Measurements from ENCODE around the gene ZNF841.
A peak's percentile ranks its signal among the peaks of the same experiment; 100 is the strongest.

ZNF841 gene

DNA sequence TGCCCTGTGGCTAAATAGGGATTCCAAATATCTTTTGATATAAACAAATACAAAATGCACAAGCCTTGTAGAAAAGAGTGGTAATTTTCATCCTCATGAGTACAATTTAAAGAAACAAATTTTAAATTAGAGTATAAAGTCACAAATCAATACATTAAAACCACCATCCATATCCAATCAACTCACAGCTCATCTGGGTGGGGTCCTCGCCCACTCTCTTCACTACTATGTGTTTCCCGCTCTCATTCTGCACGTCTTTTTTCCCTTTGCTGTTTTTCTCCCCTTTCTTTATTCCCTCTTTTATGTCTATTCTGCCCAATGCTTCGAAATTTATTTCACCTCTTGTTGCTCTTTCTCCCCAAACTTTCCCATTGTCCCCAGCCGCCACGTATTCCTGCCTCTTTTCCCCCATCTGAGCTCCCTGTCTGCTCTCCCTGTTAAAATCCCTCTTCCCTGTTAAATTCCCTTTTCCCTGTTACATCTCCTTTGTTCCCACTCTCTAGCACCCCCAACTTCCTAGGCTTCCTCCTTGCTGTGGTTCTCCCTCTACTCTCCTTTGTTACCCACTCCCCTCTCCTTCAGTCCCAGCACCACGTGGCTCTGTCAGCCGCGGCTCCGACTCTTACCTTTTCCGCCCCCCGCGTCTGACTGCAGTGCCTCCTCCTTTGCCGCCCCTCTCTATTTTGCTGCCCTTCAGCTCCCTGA lies 42.9 kb upstream of the ZNF841 start:
- TF ChIP-seq, protein P1, sequence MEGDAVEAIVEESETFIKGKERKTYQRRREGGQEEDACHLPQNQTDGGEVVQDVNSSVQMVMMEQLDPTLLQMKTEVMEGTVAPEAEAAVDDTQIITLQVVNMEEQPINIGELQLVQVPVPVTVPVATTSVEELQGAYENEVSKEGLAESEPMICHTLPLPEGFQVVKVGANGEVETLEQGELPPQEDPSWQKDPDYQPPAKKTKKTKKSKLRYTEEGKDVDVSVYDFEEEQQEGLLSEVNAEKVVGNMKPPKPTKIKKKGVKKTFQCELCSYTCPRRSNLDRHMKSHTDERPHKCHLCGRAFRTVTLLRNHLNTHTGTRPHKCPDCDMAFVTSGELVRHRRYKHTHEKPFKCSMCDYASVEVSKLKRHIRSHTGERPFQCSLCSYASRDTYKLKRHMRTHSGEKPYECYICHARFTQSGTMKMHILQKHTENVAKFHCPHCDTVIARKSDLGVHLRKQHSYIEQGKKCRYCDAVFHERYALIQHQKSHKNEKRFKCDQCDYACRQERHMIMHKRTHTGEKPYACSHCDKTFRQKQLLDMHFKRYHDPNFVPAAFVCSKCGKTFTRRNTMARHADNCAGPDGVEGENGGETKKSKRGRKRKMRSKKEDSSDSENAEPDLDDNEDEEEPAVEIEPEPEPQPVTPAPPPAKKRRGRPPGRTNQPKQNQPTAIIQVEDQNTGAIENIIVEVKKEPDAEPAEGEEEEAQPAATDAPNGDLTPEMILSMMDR (IDR thresholded peaks at IDR 0.05; ENCODE audit: insufficient read depth, low read depth, low read length, missing control alignments): no peak
- peak overlapping the region; percentile 97 for H3K4me3 ChIP-seq (ENCODE audit: low read depth, low read length)
- DNase-seq (ENCODE audit: low read depth): peak; percentile 47

GRCh38 chr19:52120286-52120685 lies 24.7 kb upstream of the ZNF841 start:
- TF ChIP-seq, protein P1 (IDR thresholded peaks at IDR 0.05; ENCODE audit: insufficient read depth, low read depth, low read length, missing control alignments): no peak
- no peak overlapping the region for H3K4me3 ChIP-seq (ENCODE audit: low read depth, low read length)
- no peak for DNase-seq (ENCODE audit: low read depth)

GRCh38 chr19:52115526-52116053 lies 20.0 kb upstream of the ZNF841 start:
- TF ChIP-seq, protein P1 (IDR thresholded peaks at IDR 0.05; ENCODE audit: insufficient read depth, low read depth, low read length, missing control alignments): no peak
- no peak overlapping the region for H3K4me3 ChIP-seq (ENCODE audit: low read depth, low read length)
- DNase-seq (ENCODE audit: low read depth): no peak

- H3K4me3 ChIP-seq (ENCODE audit: low read depth, low read length): no peak overlapping the region
- DNase-seq (ENCODE audit: low read depth): no peak
- TF ChIP-seq, protein P1 (IDR thresholded peaks at IDR 0.05; ENCODE audit: insufficient read depth, low read depth, low read length, missing control alignments): no peak
Observed at GRCh38 chr19:52114691-52115090, 19.1 kb upstream of the ZNF841 start.

DNA sequence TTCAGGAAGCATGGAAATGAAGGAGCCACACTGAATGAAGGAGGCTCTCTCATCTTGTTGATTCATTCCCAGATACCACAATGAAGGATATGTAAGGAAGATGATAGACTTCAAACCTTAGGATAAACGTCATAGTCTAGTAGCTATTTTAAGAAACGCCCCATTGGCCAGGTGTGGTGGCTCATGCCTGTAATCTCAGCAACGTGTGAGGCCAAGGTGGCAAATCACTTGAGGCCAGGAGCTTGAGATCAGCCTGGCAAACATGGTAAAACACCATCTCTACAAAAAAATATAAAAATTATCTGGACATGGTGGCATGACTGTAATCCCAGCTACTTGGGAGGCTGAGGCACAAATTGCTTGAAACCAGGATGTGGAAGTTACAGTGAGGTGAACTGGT lies 17.1 kb upstream of the ZNF841 start:
- TF ChIP-seq, protein P1 (IDR thresholded peaks at IDR 0.05; ENCODE audit: insufficient read depth, low read depth, low read length, missing control alignments): no peak
- H3K4me3 ChIP-seq (ENCODE audit: low read depth, low read length): no peak overlapping the region
- DNase-seq (ENCODE audit: low read depth): no peak

GRCh38 chr19:52110780-52111179 lies 15.2 kb upstream of the ZNF841 start:
- DNase-seq (ENCODE audit: low read depth): no peak
- TF ChIP-seq, protein P1 (IDR thresholded peaks at IDR 0.05; ENCODE audit: insufficient read depth, low read depth, low read length, missing control alignments): no peak
- no peak overlapping the region for H3K4me3 ChIP-seq (ENCODE audit: low read depth, low read length)

- no peak for DNase-seq (ENCODE audit: low read depth)
- TF ChIP-seq, protein P1 (IDR thresholded peaks at IDR 0.05; ENCODE audit: insufficient read depth, low read depth, low read length, missing control alignments): no peak
- no peak overlapping the region for H3K4me3 ChIP-seq (ENCODE audit: low read depth, low read length)
Observed at GRCh38 chr19:52102782-52103181, 7.2 kb upstream of the ZNF841 start.
